Thoracic aorta (tissue), 2 donors: ENCODE data around the gene SNED1. TPM values are rescaled to one million over a fixed set of nuclear protein-coding genes. Genes with fewer than 3 reads are reported as not detected.
A peak's percentile ranks its signal among the peaks of the same experiment; 100 is the strongest.

Source experiments
- ATAC-seq: fragments of 150-250 bp; one replicate; pipeline ENCODE4 v1.8.0; 2017; ENCODE audit warnings: low read depth; ENCODE audit not compliant: insufficient number of reproducible peaks, low FRiP score
- DNase-seq: peaks from one replicate; pipeline ENCODE4 v3.0.0-alpha.2; 2020; ENCODE audit warnings: low spot score
- H3K27ac ChIP-seq, 2 donors: fragments of 200-600 bp; sonication (generic); 1 replicate in 1 of 2; 2 replicates in 1 of 2; pipeline ENCODE4 v1.5.1; 2016; ENCODE audit warnings: mild to moderate bottlenecking in 2 of 2, moderate library complexity in 2 of 2
- H3K27me3 ChIP-seq: fragments of 200-600 bp; sonication (generic); replicated peaks from 2 replicates; pipeline ENCODE4 v1.6.0; 2016; ENCODE audit warnings: mild to moderate bottlenecking; ENCODE audit not compliant: insufficient read depth
- H3K36me3 ChIP-seq: fragments of 200-600 bp; sonication (generic); one replicate; pipeline ENCODE4 v1.5.1; 2016
- H3K4me1 ChIP-seq, 2 donors: fragments of 200-600 bp; sonication (generic); 1 replicate in 1 of 2; 2 replicates in 1 of 2; pipeline versions ENCODE4 v1.5.1 to v1.6.0; 2016; ENCODE audit warnings: low read depth in 2 of 2, mild to moderate bottlenecking in 1 of 2; ENCODE audit not compliant: control insufficient read depth in 1 of 2
- H3K4me3 ChIP-seq: fragments of 200-600 bp; sonication (generic); 2 replicates; pipeline ENCODE4 v1.5.1; 2016; ENCODE audit warnings: mild to moderate bottlenecking
- H3K9me3 ChIP-seq: fragments of 200-600 bp; sonication (generic); 2 replicates; pipeline ENCODE4 v1.5.1; 2016
- total RNA-seq, 2 donors: library from RNA; depleted of rRNA; stranded (reverse); fragments of >200 nt; gene quantifications; one replicate each; pipeline versions ENCODE4 v1.1.0 to v1.2.3, GENCODE V29; 2016
- TF ChIP-seq, protein P1 (sequence below): fragments of 200-600 bp; sonication (generic); IDR thresholded peaks from one replicate; pipeline ENCODE4 v1.5.1; 2019; ENCODE audit warnings: antibody characterized with exemption

SNED1 gene
- total RNA-seq, 2 donors from 2014 or later = 133 to 206 TPM

DNA sequence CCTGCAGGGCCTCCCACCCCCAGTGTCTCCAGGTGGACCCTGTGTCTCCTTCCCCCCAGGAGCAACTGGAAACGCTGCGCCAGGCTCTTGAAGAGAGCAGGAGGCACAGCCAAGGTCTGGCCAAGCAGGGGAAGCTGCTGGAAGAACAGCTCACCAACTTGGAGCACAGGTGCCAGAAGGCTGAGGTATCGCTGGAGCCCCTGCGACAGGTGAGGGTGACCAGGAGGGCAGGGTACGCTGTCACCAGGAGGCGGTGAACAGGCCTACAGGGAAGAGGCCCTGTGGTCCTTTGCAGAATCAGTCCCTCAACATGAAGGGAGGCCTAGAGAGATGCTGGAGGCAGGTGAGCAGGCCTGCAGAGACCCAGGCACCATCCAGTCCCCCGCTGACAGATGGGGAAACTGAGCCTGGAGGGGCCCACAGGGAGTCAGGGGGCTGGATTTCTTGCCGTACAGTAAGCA, 15.6 kb upstream of the SNED1 start:
- TF ChIP-seq, protein P1, sequence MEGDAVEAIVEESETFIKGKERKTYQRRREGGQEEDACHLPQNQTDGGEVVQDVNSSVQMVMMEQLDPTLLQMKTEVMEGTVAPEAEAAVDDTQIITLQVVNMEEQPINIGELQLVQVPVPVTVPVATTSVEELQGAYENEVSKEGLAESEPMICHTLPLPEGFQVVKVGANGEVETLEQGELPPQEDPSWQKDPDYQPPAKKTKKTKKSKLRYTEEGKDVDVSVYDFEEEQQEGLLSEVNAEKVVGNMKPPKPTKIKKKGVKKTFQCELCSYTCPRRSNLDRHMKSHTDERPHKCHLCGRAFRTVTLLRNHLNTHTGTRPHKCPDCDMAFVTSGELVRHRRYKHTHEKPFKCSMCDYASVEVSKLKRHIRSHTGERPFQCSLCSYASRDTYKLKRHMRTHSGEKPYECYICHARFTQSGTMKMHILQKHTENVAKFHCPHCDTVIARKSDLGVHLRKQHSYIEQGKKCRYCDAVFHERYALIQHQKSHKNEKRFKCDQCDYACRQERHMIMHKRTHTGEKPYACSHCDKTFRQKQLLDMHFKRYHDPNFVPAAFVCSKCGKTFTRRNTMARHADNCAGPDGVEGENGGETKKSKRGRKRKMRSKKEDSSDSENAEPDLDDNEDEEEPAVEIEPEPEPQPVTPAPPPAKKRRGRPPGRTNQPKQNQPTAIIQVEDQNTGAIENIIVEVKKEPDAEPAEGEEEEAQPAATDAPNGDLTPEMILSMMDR = no peak
- Histone ChIP-seq H3K27me3 (no peaks in the 10 kb centered on the region), H3K9me3 (no peaks in the 10 kb centered on the region), H3K4me1 (peaks cover 13 to 30% of the 10 kb centered on the region in 2 donors), H3K36me3 (no peaks in the 10 kb centered on the region), H3K4me3 (no peak overlapping the region), H3K27ac (no peak overlapping the region)
- no peak for ATAC-seq
- DNase-seq = no peak

DNA sequence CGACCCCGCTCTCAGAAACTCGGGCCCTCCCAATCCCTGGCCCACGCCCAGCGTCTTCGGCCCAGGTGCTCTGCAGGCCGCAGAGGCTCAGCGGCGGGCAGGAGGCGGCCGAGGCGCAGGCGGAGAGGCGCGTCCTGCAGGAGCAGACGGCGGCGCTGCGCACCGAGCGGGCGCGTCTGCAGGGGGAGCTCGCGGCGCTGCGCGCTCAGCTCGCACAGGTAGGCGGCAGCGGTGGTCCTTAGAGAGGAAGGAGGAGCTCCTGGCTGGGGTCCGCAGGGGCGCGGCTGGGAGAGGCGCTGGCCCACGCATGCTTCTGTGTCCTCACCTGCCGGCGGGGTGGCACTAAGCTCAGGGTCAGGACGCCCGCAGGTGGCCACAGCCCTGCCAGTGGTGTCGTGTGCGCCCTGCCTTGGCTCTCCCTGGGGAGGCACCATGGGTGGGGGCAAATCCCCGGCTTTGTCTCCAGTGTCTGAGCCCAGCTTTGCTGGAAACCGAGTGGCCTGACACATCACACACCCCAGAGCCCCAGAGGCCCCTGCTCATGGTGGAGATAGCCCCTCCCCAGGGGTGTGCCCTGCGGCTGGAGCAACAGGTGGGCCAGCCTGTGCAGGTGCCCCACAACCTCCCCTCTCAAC, 14.9 kb upstream of the SNED1 start:
- Histone ChIP-seq H3K4me1 (peaks cover 19 to 37% of the 10 kb centered on the region in 2 donors), H3K36me3 (no peaks in the 10 kb centered on the region), H3K4me3 (peak overlapping the region; percentile 23), H3K27me3 (no peaks in the 10 kb centered on the region), H3K27ac (no peak overlapping the region), H3K9me3 (no peaks in the 10 kb centered on the region)
- no peak for DNase-seq
- TF ChIP-seq, protein P1 = peak; percentile 60
- ATAC-seq = no peak

DNA sequence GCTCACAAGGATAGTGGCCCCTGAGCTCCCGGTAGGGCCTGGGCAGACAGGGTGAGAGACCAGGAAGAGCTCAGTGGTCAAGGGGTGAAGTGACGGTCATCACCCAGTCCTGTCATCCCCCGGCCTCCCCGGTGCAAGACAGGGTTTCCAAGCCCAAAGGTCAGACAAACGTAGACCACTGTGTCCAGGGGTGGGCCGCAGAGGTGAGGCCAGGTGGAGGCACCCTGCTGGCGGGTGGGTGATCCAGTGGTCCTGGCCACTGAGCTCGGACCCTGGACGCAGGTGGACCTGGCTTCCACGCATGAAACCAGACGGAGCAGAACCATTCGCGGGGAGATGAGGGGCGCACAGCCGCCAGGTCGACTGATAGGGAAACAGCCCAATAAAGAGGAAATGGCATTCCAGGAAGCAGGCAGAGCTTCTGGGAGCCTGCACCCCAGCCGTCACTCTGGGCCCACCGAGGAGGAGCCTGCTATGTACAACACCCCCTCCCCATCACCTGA, 14.4 kb upstream of the SNED1 start:
- no peaks in the 10 kb centered on the region for H3K36me3 ChIP-seq
- TF ChIP-seq, protein P1 = no peak
- H3K27me3 ChIP-seq = no peaks in the 10 kb centered on the region
- no peak overlapping the region for H3K27ac ChIP-seq
- peaks cover 20 to 40% of the 10 kb centered on the region in 2 donors for H3K4me1 ChIP-seq
- ATAC-seq = no peak
- H3K9me3 ChIP-seq = no peaks in the 10 kb centered on the region
- no peak overlapping the region for H3K4me3 ChIP-seq
- no peak for DNase-seq

DNA sequence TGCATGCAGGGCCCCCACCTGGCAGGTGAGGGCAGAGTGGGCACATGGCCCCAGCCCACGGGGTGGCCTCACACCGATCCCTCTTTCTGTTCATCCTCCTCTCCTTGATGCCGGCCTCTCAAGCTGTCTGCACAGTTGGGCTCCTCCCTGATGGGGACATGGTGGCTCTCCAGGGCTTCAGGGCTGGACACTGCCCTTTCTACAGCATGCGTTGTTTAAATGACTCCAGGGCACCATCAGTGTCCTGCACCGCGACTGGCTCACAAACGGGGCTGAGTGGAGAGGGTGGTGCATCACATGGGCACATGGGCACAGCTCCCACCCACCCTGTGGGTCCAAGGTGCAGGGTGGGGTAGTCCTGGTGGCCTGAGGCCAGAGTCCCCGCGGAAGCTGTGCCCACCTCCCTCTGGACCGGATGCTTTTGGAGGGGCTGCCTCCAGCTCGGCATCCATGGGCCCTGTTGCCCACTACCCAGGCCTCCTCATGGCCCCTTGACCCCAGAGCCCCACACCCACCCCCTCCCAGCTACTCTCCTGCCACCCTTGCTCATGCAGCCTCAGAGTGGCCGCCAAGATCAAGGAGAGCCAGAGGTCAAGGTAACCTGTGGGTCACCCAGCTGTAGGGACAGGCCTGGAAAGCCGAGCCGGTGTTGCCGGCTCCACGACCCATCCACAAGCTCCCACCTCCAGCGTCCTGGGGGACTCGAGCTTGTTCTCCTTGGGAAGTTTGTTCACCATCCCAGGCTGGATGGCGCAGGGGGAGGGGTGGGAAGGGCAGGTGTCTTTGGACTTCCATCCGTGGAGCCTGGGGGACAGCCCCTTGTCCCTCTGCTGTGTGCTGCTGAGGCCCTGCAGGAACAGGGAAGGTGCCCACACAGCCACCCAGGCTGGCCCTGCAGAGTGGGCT, 12.3 kb upstream of the SNED1 start:
- DNase-seq (no peak), ATAC-seq (no peak)
- H3K9me3 ChIP-seq = no peaks in the 10 kb centered on the region
- no peak overlapping the region for H3K4me3 ChIP-seq
- TF ChIP-seq, protein P1 = no peak
- H3K27me3 ChIP-seq = no peaks in the 10 kb centered on the region
- H3K27ac ChIP-seq = peak overlapping the region in 1 of 2 donors; percentile 1
- no peaks in the 10 kb centered on the region for H3K36me3 ChIP-seq
- peaks cover 23 to 52% of the 10 kb centered on the region in 2 donors for H3K4me1 ChIP-seq
